Measurements from ENCODE around the gene PRDM15.

PRDM15 gene

GRCh38 chr21:41885341-41886024 lies 6.3 kb upstream of the PRDM15 start:
- no peak for DNase-seq

GRCh38 chr21:41884501-41885030 lies 5.4 kb upstream of the PRDM15 start:
- DNase-seq = no peak

DNA sequence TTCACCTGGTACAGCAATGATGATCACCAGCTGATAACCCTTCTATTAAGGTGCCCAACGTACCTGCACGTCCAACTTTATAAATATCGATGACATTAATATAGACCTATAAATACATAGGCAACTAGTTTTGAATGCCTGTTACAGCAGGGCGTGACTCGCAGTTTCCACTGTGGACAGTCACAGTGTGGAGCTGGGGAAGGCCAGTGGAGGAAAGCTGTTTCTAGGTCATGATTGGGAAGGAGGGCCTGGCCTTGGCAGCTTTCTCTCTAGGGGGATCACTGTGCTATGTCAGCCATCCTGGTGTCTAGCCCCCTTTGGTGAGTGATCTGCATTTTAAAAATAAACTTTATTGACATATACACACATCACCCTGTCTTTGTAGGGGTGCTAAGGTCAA lies 4.4 kb upstream of the PRDM15 start:
- no peak for DNase-seq

GRCh38 chr21:41881051-41881450 lies 1.9 kb upstream of the PRDM15 start:
- DNase-seq = no peak

GRCh38 chr21:41880153-41880552 lies 1.0 kb upstream of the PRDM15 start:
- no peak for DNase-seq

DNA sequence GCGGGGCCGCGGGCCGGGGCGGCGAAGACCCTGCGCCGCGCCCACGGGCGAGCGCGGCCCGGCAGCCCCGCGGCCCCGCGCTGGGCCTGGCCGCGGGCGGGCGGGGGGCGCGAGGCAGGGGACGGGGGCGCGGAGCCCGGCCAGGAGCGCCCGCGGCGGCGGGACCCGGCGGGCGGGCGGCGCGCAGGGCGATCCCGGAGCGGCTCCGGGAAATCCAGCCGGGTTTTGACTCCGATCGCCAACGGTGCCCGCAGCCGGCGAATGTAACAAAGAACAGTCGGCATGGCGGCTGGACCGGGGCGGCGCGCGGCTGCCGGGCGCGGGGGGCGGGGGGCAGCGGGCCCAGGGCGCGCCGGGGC lies 334 bp downstream of the PRDM15 start:
- DNase-seq = peak; percentile 77

DNA sequence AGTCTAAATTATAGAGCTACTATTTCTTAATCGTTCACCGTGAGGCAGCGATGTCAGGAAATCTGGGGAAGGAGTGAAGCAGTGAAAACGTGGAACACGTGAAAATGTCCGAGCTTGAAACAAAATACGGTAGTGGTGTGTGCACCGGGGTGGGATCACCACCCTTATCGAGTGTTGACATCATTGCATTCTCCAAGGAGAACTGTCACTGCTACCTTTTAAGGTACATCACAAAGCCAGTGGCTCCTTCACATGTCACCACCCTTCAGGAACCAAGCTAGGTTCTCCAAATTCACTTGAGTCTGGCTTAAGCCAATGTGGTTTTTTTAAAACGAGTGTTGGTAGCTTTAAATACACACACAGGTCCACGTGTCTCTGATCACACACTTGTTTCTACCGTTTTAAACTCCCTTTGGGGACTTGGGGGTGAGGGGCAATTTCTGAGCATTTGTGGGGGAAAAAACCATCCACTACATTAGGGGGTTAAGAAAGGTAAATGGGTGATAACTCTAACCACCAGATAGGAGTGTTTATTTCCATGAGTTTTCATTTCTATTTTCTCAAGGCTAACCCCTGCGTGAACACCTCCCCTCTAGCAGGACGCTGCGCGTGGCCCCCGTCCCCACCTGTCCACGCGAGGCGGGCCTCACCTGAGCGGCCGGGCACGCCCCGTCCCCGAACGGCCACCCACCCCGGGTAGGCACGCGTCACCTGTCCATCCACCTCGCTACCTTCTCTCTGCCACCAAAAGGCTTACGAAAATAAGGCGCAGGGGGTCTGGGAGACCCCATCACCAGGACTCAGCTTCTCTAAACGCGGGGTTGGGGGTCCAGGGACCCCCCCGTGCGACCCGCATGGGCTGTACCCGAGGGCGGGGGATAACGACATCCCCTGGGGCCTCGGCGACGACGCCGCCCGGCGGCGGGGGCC lies 978 bp downstream of the PRDM15 start:
- peak; percentile 39 for DNase-seq

DNA sequence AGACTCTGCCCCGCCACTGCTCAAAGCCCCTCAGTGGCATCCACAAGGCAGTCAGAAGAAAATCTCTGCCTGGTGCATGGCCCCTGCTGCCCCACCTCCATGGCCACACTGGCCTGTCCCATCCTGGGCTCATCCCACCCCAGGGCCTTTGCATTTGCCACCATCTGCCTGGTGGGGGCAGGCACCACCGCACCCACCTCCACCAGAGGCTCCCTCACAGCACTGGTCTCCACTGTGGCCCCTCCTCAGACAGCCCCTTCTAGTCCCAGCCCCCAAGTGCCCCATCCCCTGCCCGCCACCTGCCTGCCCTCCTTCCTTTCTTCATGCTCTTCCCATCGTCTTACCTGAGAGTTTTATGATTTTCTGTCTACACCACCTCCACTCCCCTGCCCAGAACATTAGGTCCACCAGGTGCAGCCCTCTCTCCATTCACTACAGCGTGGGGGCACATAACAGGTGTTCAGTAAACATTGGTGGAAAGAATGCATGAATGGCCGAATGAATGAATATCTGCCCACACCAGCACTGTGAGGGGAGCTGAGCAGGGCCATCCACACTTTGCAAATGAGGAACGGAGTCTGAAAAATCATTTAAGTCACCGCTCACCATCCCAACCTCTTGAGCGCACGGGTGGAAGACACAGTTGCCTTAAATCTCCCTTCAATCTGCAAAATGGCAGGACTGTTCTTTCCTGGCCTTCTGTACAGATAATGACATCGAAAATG lies 2.1 kb downstream of the PRDM15 start:
- DNase-seq = no peak

- no peak for DNase-seq
These were observed 2.7 kb downstream of the PRDM15 start for GRCh38 chr21:41876396-41876795.

DNA sequence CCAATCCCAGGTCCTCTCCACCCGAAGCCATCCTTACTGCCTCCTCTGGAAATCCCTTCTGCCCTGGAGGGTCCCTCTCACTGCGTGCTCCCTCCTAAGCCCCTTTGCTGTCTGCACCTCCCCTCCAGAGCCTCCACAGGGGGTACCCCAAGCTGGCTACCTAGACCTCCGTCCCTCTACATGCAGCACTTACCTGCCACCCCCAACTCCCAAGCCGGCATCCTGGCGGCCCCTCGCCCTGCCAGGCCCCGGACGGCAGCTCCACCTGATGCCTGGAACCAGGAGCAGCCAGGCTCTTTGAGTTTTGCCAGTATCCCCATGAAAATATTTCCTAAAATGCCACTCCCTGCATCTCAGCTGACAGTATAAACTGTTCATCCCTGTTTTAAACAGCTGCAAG lies 4.1 kb downstream of the PRDM15 start:
- no peak for DNase-seq

DNA sequence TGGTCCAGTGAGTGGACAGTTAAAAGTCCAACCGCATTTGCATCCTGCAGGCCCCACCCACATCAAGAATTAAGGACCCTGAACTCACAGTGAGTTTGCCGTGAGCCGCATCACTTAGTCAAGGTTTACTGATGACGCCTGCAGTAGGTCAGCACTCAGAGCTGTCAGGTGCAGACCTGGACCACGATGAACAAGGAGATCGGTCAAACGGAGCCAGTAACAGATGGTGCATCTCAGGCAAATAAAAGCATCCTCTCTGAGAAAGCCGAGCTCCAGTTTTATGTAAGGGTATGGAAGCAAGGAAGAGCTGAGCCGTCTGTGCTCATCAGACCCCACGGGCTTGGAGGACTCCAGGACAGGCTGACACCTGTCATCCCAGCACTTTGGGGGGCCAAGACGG lies 4.5 kb downstream of the PRDM15 start:
- no peak for DNase-seq

- no peak for DNase-seq
These were observed 5.7 kb downstream of the PRDM15 start for GRCh38 chr21:41873426-41873825.

GRCh38 chr21:41873005-41873404 lies 6.1 kb downstream of the PRDM15 start:
- DNase-seq = no peak

GRCh38 chr21:41871293-41872030 lies 7.7 kb downstream of the PRDM15 start:
- DNase-seq = no peak

GRCh38 chr21:41869771-41870170 lies 9.4 kb downstream of the PRDM15 start:
- no peak for DNase-seq

DNA sequence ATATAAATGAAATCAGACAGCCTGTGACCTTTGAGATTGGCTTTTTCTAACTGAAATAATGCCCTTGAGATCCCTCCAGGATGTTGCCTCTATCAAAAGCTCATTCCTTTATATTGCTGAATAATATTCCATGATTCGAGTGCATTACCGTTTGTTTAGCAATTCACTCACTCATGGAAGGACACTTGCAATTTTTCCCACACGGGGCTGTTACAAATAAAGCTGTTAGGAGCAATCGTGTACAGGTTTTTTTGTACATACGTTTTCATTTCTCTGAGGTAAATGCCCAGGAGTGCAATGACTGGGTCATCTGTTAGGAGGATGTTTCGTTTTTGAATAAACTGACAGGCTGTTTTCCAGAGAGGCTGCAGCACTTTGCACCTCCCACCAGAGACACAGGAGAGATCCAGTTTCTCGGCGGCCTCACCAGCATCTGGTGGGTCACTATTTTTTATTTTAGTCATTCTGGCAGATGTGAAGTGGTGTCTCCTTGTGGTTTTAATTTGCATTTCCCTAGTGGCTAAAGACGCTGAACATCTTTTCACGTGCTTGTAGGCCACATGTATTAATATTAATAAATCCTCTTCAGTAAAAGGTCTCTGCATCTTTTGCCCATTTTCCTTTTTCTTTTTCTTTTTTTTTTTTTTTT lies 11.0 kb downstream of the PRDM15 start:
- DNase-seq = no peak

DNA sequence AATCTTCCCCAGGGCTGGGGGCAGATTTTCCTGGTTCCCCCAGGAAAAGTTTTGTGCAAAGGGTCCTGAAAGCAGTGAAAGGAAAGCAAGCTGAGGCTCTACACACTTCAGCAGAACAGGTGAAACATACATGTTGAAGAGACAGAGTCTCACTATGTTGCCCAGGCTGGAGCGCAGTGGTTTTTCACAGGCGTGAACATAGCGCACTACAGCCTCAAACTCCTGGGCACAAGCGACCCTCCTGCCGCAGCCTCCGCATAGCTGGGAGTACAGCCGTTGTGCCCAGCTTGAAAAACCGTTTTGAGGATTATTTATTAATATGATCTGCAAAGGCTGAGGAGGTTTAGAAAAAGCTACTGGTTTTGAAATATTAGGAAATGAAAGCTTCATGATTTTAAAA lies 11.8 kb downstream of the PRDM15 start:
- no peak for DNase-seq

GRCh38 chr21:41866274-41866809 lies 12.8 kb downstream of the PRDM15 start:
- DNase-seq = no peak

GRCh38 chr21:41865002-41865777 lies 14.0 kb downstream of the PRDM15 start:
- DNase-seq = no peak

DNA sequence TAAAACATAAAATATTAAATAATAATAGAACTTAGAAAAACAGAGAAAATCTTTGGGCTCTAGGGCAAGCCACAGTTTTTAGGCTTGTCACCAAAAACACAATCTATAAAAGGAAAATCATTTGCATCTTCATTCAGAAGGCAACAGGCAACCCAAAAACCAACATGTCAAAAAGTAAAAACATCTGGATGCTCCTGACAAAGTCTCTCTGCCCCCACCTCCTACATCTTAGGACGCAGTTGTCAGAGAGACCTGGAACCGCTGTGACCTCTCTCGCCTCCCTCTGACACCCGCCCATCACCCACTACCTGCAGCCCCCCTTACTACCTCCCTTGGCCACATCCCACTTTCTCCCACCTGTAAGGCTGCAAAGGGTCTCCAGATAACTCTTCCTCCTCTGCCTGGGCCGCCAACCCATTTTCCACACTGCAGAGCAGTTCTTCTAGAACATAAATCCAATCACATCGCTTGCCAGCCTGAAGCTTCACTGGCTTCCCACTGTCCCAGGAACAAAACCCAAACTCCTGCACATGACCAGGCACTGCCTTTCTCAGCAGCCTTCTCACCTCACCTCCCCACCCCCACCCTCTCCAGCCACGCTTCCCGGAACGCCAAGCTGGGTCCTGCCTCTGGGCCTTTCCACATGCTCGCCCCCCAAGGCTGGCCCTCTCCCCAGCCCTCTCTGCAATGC lies 14.7 kb downstream of the PRDM15 start:
- DNase-seq = no peak

DNA sequence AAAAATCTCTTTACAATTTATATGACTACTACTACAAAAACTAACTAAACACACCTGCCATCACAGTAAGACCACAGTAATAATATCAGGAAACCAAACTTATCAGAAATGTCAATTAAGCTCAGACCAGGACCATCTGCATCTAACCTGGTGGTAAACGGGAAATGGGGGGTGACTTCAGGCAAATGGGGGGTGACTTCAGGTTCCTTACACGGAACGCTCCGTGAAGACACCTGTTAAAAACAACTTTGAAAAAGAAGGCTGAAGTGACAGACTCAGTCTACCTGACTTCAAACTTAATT lies 15.8 kb downstream of the PRDM15 start:
- no peak for DNase-seq
